COLO829 (cell line): Measurements from ENCODE around the gene RAB42.
A peak's percentile ranks its signal among the peaks of the same experiment; 100 is the strongest.
"Not testable (repeated sequence)": the region's sequence is repeated elsewhere in the genome, so short reads cannot be mapped to it uniquely, and the experiment has no call there.

Source experiments
- DNase-seq: peaks from one replicate; pipeline ENCODE4 v3.0.0; 2012; ENCODE audit warnings: low spot score

RAB42 gene

DNA sequence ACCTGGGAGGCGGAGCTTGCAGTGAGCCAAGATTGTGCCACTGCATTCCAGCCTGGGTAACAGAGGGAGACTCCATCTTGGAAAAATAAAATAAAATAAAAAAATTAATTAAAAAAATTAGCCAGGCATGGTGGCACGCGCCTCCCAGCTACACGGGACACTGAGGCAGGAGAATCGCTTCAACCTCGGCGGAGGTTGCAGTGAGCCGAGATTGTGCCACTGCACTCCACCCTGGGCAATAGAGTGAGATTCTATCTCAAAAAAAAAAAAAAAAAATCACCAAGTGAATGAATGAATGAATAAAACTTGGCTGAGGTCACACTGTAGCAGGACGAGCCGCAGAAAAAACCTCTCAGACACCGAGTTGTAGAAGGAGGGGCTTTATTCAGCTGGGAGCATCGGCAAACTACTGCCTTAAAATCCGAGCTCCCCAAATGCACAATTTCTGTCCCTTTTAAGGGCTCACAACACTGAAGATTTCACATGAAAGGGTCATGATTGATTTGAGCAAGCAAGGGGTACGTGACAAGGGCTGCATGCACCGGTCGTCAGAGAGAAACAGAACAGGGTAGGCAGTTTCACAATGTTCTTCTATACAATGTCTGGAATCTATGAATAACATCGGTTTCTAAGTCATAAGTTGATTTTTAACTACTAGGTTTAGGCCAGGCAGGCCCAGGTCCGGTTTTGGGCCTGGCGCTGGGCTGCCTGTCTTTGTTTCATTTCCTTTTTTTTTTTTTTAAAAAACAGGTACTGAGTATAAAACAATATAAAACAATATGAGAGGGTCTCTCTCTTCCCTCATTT is 5.3 kb upstream of the RAB42 start:
- not testable (repeated sequence) for DNase-seq

DNA sequence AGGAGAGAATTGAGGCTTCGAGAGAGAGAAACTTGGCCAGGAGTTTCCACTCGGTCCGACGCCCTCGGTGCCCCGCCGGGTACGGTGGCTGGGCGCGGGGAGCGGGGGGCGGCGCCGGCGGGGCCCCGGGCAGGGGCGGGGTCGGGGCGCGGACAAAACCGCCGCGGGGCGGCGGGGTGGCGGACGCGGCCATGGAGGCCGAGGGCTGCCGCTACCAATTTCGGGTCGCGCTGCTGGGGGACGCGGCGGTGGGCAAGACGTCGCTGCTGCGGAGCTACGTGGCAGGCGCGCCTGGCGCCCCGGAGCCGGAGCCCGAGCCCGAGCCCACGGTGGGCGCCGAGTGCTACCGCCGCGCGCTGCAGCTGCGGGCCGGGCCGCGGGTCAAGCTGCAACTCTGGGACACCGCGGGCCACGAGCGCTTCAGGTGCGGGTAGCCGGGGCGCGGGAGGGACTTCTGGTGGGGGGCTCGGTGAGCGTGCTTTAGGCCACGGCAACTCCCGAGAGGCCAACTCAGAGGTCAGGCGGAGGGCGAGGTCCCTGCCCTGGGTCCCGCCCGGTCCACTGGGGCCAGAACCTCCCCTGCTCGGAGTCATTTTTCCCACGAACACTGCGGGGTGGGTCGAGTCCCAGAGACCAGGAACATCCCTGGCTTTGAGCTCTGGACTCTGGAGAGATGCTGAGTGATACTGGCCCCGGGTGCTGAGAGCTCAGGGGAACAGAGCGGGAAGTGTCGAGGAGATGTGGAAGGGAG is 431 bp downstream of the RAB42 start:
- no peak for DNase-seq

DNA sequence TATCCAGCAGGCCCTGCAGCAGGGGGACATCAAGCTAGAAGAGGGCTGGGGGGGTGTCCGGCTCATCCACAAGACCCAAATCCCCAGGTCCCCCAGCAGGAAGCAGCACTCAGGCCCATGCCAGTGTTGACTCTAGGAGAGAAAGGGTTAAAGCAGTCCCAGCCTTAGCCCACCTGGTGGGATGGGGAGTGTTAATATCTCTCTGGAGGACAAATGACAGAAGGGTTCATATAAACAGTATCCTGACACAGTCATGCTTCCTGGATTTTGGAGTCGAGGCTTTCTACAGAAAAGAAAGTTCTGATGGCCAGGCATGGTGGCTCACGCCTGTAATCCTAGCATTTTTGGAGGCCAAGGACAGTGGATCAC is 1.9 kb downstream of the RAB42 start:
- not testable (repeated sequence) for DNase-seq

- not testable (repeated sequence) for DNase-seq
These were observed 2.8 kb downstream of the RAB42 start for GRCh38 chr1:28594686-28595411.

GRCh38 chr1:28595412-28596191 is 3.5 kb downstream of the RAB42 start:
- no peak for DNase-seq

DNA sequence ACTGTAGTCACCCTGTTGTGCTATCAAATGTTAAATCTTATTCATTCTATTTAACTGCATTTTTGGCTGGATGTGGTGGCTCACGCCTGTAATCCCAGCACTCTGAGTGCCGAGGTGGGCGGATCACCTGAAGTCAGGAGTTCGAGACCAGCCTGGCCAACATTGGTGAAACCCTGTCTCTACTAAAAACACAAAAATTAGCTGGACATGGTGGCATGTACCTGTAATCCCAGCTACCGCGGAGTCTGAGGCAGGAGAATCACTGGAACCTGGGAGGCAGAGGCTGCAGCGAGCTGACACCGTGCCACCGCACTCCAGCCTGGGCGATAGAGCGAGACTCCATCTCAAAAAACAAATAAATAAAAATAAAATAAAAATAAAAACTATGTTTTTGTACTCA is 4.2 kb downstream of the RAB42 start:
- not testable (repeated sequence) for DNase-seq

GRCh38 chr1:28601696-28602095 is 9.6 kb downstream of the RAB42 start:
- DNase-seq = peak; percentile 53

- DNase-seq = peak; percentile 66
These were observed 10.7 kb downstream of the RAB42 start for GRCh38 chr1:28602536-28603439.

DNA sequence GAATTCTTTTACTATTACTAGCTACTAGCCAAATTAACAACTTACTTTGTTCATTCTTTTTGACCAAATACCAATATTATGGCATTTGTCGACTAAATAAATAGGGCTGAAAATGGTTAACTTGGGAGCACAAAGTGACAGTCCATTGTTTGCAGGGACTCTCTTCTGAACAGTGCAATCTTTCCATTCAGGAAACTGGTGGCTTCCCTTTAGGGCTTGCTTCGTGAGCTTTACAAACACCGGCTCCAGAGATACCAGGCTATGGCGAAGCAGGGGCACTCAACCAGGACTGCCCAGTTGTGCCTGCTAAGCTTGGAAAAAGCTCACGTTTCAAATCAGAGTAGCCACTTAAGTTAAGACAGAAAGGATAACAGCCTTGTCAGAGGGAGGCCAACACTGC is 12.3 kb downstream of the RAB42 start:
- no peak for DNase-seq

DNA sequence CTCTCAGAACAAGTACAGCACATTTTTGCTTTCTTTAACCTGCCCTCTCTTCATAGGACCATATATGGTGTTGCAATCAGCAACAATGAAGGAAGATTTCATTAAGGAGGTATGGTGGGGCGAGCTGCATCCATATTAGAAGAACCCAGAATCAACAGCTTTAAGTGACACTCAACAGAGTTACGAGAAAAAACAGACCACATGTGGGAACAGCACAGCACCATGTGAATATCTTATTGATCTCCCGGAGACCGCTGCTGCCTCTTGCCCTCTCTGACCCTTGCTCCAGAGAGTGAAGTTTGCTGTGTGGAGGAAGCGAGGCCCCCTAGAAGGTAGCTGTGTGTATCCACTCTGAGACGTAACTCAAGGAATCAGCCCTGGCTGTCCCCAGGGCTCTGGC is 12.9 kb downstream of the RAB42 start:
- DNase-seq = no peak

- no peak for DNase-seq
These were observed 14.7 kb downstream of the RAB42 start for GRCh38 chr1:28606771-28607170.

- no peak for DNase-seq
These were observed 21.1 kb downstream of the RAB42 start for GRCh38 chr1:28613175-28613574.

- DNase-seq = no peak
These were observed 39.6 kb downstream of the RAB42 start for GRCh38 chr1:28631713-28632112.

GRCh38 chr1:28632560-28632959 is 40.5 kb downstream of the RAB42 start:
- DNase-seq = no peak

- no peak for DNase-seq
These were observed 48.7 kb downstream of the RAB42 start for GRCh38 chr1:28640766-28641165.

- DNase-seq = peak; percentile 13
These were observed 50.2 kb downstream of the RAB42 start for GRCh38 chr1:28642056-28642846.

DNA sequence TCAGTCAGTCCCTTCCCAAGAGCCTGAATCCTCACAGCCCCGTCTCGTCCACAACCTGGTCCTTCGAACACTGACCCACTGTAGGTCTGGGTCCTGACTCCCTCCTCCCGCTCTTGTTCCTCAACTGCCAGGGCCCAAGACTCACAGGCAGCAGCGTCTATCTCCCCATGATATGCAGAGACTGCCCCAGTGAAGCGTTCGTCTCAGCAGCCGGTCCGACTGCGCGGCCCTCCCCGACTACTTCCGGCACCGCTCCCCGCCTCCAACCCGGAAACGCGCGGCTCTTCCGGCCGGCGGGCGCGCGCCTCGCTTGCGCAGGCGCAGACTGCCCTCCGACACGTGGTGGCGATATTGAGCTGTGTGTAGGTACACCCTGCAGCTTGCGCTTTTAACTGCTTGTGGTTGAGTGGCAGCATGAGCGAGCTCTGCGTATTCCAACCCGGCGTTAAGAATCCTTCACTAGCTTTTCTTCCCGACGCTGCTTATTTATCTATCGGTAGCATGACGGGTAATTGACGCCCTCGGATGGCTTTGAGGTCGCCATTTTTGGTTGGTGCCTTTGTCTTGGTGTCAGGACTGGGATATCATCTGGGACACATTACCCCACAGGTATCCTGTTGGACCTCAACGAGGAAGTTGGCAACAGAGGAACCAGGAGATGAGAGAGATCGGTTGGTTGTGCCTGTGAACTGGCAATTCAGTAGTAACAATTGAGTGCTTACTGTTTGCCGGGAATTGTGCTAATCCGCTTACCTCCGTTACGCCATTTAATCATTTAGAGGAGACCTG is 51.0 kb downstream of the RAB42 start, which contains the start of gene TAF12:
Gene TAF12, minus strand, starts transcription at position 221 of the 789 bp plus-strand sequence. CDS start 20,986 bp downstream, outside the sequence.
- DNase-seq = peak; percentile 90

GRCh38 chr1:28644494-28644893 is 52.4 kb downstream of the RAB42 start:
- DNase-seq = no peak
